ENCODE results near the gene HCN4. TPM values are rescaled to one million over a fixed set of nuclear protein-coding genes. Genes with fewer than 3 reads are reported as not detected.

HCN4 gene
- total and polyA plus RNA-seq, 2 donors (not counting 3 experiments of a cell fraction or from before 2014, with no cell fraction given): 0.01 TPM; not detected in 1

DNA sequence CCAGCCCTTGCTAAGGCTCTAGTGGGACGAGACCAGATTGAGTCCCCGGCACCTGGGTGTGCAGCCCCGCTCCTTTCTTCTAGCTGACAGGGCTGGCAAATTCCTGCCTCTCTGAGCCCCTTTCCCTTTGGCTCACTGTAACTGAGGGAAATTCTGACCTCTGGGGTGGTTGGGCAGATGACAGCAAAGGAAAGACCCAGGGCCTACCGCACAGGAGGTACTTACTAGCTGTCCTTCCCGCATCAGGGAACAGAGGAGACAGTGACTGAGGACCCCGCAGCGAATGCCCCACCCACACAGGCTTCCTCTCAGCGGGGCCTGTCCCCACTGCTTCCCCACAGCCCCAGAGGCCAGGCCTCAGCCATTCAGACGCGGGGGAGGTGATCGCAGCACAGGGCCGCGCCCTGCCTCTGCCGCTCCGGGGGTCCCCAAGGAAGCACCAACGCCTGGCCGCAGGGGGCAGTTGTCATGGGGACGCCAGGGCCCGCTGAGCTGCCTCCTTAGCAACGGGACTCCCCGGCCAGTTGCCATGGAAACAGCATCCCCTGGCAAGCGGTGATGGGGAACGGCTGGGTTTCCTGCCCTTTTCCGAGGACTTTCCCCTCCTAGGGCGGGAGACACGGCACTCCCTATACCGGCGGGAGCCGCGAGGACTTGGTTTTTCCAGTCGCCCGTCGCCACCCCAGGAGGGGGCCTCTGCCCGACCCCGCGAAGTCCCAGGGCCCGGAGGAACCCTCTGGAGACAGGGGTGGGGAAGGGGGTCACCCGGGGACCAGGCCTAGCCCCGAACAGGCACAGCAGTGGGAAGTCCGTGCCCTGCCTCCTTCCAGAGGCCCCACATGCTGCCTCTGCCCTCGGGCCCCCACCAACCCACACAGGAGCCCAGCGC lies 50.1 kb downstream of the HCN4 start:
- H3K4me3 ChIP-seq (replicated peaks in 1 of 3; ENCODE audit: insufficient read depth in 1 of 3, low read depth in 1 of 3, low read length in 3 of 3): no peak overlapping the region
- H3K27ac ChIP-seq (ENCODE audit: insufficient read depth, low read depth, low read length): no peak overlapping the region
- no peaks in the 10 kb centered on the region for H3K9me3 ChIP-seq (replicated peaks; ENCODE audit: control insufficient read depth, insufficient read depth, low read length)
- H2AFZ ChIP-seq (ENCODE audit: low read depth, low read length): no peak overlapping the region
- BruUV-seq (replicated peaks): no TSS peak
- TF ChIP-seq, protein P1, sequence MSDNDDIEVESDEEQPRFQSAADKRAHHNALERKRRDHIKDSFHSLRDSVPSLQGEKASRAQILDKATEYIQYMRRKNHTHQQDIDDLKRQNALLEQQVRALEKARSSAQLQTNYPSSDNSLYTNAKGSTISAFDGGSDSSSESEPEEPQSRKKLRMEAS (IDR thresholded peaks at IDR 0.05; ENCODE audit: insufficient read depth, insufficient read length): no peak
- TF ChIP-seq FOS (IDR thresholded peaks at IDR 0.05; ENCODE audit: borderline replicate concordance, insufficient read depth, low read length) (no peak), POLR2AphosphoS5 (IDR thresholded peaks at IDR 0.05; ENCODE audit: insufficient read depth, low read depth, low read length) (no peak), POLR2A (IDR thresholded peaks at IDR 0.05; ENCODE audit: low read depth, low read length) (no peak), JUN (IDR thresholded peaks at IDR 0.05; ENCODE audit: borderline replicate concordance, insufficient read depth, insufficient read length, low read depth) (no peak), GATA2 (IDR thresholded peaks at IDR 0.05; ENCODE audit: insufficient read depth, insufficient read length, low read depth, low read length) (no peak), MYC (IDR thresholded peaks at IDR 0.05; ENCODE audit: low read depth, low read length) (no peak), EZH2 (IDR thresholded peaks at IDR 0.05; ENCODE audit: borderline replicate concordance, low read depth, low read length, severe bottlenecking) (no peak)
- TF ChIP-seq, protein P2, sequence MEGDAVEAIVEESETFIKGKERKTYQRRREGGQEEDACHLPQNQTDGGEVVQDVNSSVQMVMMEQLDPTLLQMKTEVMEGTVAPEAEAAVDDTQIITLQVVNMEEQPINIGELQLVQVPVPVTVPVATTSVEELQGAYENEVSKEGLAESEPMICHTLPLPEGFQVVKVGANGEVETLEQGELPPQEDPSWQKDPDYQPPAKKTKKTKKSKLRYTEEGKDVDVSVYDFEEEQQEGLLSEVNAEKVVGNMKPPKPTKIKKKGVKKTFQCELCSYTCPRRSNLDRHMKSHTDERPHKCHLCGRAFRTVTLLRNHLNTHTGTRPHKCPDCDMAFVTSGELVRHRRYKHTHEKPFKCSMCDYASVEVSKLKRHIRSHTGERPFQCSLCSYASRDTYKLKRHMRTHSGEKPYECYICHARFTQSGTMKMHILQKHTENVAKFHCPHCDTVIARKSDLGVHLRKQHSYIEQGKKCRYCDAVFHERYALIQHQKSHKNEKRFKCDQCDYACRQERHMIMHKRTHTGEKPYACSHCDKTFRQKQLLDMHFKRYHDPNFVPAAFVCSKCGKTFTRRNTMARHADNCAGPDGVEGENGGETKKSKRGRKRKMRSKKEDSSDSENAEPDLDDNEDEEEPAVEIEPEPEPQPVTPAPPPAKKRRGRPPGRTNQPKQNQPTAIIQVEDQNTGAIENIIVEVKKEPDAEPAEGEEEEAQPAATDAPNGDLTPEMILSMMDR (IDR thresholded peaks at IDR 0.05; ENCODE audit: extremely low read depth in 1 of 2, insufficient read depth in 1 of 2, low read depth in 1 of 2, low read length in 2 of 2): no peak
- intact Hi-C loops (cut with micrococcal nuclease): no loop called here
- dilution Hi-C loops (cut with MboI; ENCODE audit: extremely low pct_ligation_motif_present, low sequenced_read_pairs): no loop called here
- no peaks in the 10 kb centered on the region for H3K79me2 ChIP-seq (ENCODE audit: control insufficient read depth, insufficient read depth, low read length)
- ChIA-PET POLR2A (no interaction called here), CTCF (no interaction called here)
- no peak for DNase-seq (ENCODE audit: low read depth, low spot score)
- no peaks in the 10 kb centered on the region for H4K20me1 ChIP-seq (replicated peaks; ENCODE audit: control insufficient read depth, extremely low read depth, insufficient read depth, low read length)
- no peak for FAIRE-seq
- no peaks in the 10 kb centered on the region for H3K9me1 ChIP-seq (replicated peaks; ENCODE audit: control insufficient read depth, extremely low read depth, insufficient read depth, low read length)
- H3K9ac ChIP-seq (replicated peaks; ENCODE audit: extremely low read depth, insufficient read depth, low read length): no peak overlapping the region
- no peaks in the 10 kb centered on the region for H3K36me3 ChIP-seq (ENCODE audit: control insufficient read depth in 2 of 2, extremely low read depth in 1 of 2, insufficient read depth in 2 of 2, low read length in 2 of 2)
- H3K27me3 ChIP-seq (ENCODE audit: control insufficient read depth in 2 of 2, insufficient read depth in 2 of 2, low read length in 2 of 2): peaks cover 0 to 2% of the 10 kb centered on the region in 2 experiments
- no peaks in the 10 kb centered on the region for H3K4me1 ChIP-seq (ENCODE audit: control insufficient read depth, extremely low read depth, insufficient read depth, low read length)
- H3K4me2 ChIP-seq (ENCODE audit: insufficient read depth, low read length): no peak overlapping the region

Data from endothelial cell of umbilical vein (primary cell).